Cardiac muscle cell (in vitro differentiated cells and primary cell): ENCODE measurements around the gene OTOG. TPM values are rescaled to one million over a fixed set of nuclear protein-coding genes. Genes with fewer than 3 reads are reported as not detected.

Experiments
- DNase-seq, 2 donors: peaks; one replicate each; pipeline versions ENCODE4 v3.0.0 to v3.0.0-alpha.2; 2010 to 2017; ENCODE audit warnings: low read depth in 1 of 2, low spot score in 1 of 2
- H3K27ac ChIP-seq: fragments of 200-600 bp; sonication (generic); 2 replicates; pipeline ENCODE4 v1.5.1; 2016
- H3K27me3 ChIP-seq: fragments of 200-600 bp; sonication (generic); 2 replicates; pipeline ENCODE4 v1.6.0; 2016; ENCODE audit warnings: control low read depth
- H3K36me3 ChIP-seq: fragments of 200-600 bp; sonication (generic); 2 replicates; pipeline ENCODE4 v1.5.1; 2016; ENCODE audit warnings: control low read depth
- H3K4me1 ChIP-seq: fragments of 200-600 bp; sonication (generic); 2 replicates; pipeline ENCODE4 v1.8.1; 2017; ENCODE audit warnings: low read depth, mild to moderate bottlenecking, mixed run types
- H3K4me3 ChIP-seq: fragments of 200-600 bp; sonication (generic); 2 replicates; pipeline ENCODE4 v1.5.1; 2016; ENCODE audit warnings: mild to moderate bottlenecking
- H3K9me3 ChIP-seq: fragments of 200-600 bp; sonication (generic); 2 replicates; pipeline ENCODE4 v1.5.1; 2017; ENCODE audit warnings: low read depth, mild to moderate bottlenecking, control low read depth
- CTCF ChIP-seq: IDR thresholded peaks from 2 replicates; pipeline ENCODE4 v1.5.1; 2012; ENCODE audit warnings: low read depth, mild to moderate bottlenecking, low read length
- polyA plus RNA-seq: library from polyadenylated mRNA; unstranded; fragments of >200 nt; fragmentation: Nextera tagmentation; extraction: Ambion mirVana; gene quantifications from 2 replicates; pipeline ENCODE4 v1.2.1, GENCODE V29; 2016
- total RNA-seq: library from RNA; depleted of rRNA; stranded (reverse); fragments of >200 nt; gene quantifications from 2 replicates; pipeline ENCODE4 v1.2.3, GENCODE V29; 2016

The OTOG gene
- total and polyA plus RNA-seq, 2 experiments from 2014 or later: 0.15 TPM; not detected in 1

GRCh38 chr11:17640493-17641164 lies 93.6 kb downstream of the OTOG start:
- H3K27me3 ChIP-seq: no peaks in the 10 kb centered on the region
- no peak for DNase-seq
- H3K9me3 ChIP-seq: no peaks in the 10 kb centered on the region
- no peak for TF ChIP-seq CTCF
- no peak overlapping the region for H3K27ac ChIP-seq
- no peaks in the 10 kb centered on the region for H3K4me1 ChIP-seq
- H3K36me3 ChIP-seq: no peaks in the 10 kb centered on the region
- no peak overlapping the region for H3K4me3 ChIP-seq

- no peaks in the 10 kb centered on the region for H3K27me3 ChIP-seq
- H3K4me1 ChIP-seq: no peaks in the 10 kb centered on the region
- no peak overlapping the region for H3K27ac ChIP-seq
Observed at GRCh38 chr11:17641792-17642350, 94.8 kb downstream of the OTOG start.

GRCh38 chr11:17642370-17642769 lies 95.3 kb downstream of the OTOG start:
- H3K36me3 ChIP-seq: no peaks in the 10 kb centered on the region
- no peaks in the 10 kb centered on the region for H3K9me3 ChIP-seq
- H3K27me3 ChIP-seq: no peaks in the 10 kb centered on the region
- H3K27ac ChIP-seq: no peak overlapping the region
- no peak for TF ChIP-seq CTCF
- no peak for DNase-seq
- H3K4me1 ChIP-seq: no peaks in the 10 kb centered on the region
- no peak overlapping the region for H3K4me3 ChIP-seq

More at GRCh38 chr11:17641792-17642350, 94.8 kb downstream of the OTOG start:
- no peak for TF ChIP-seq CTCF
- Histone ChIP-seq H3K36me3 (no peaks in the 10 kb centered on the region), H3K9me3 (no peaks in the 10 kb centered on the region), H3K4me3 (no peak overlapping the region)
- no peak for DNase-seq

- no peak for DNase-seq
- Histone ChIP-seq H3K27ac (no peak overlapping the region), H3K9me3 (no peaks in the 10 kb centered on the region), H3K4me3 (no peak overlapping the region), H3K36me3 (no peaks in the 10 kb centered on the region), H3K4me1 (no peaks in the 10 kb centered on the region), H3K27me3 (no peaks in the 10 kb centered on the region)
- TF ChIP-seq CTCF: no peak
Observed at GRCh38 chr11:17642980-17643379, 95.9 kb downstream of the OTOG start.

GRCh38 chr11:17643506-17644405 lies 96.7 kb downstream of the OTOG start:
- H3K27ac ChIP-seq: no peak overlapping the region
- no peaks in the 10 kb centered on the region for H3K36me3 ChIP-seq
- no peak for DNase-seq
- H3K9me3 ChIP-seq: no peaks in the 10 kb centered on the region
- no peak overlapping the region for H3K4me3 ChIP-seq
- H3K4me1 ChIP-seq: no peaks in the 10 kb centered on the region
- TF ChIP-seq CTCF: no peak
- H3K27me3 ChIP-seq: no peaks in the 10 kb centered on the region
